Stomach (tissue), 9 donors: ENCODE data around the gene EEFSEC. TPM values are rescaled to one million over a fixed set of nuclear protein-coding genes. Genes with fewer than 3 reads are reported as not detected.

Experiments used
- DNase-seq, 2 donors: peaks; one replicate each; pipeline versions ENCODE4 v3.0.0 to v3.0.0-alpha.2; 2013 to 2019
- H3K27ac ChIP-seq, 5 donors: fragments of 200-600 bp in 4 of 5; sonication (generic) in 4 of 5; one replicate each; pipeline ENCODE4 v1.5.1; 2013 to 2019; ENCODE audit warnings: mild to moderate bottlenecking in 1 of 5, moderate library complexity in 1 of 5
- H3K27me3 ChIP-seq, 3 donors: fragments of 200-600 bp; sonication (generic); one replicate each; pipeline ENCODE4 v1.5.1; 2017 to 2019; ENCODE audit warnings: mixed run types in 1 of 3
- H3K36me3 ChIP-seq, 4 donors: fragments of 200-600 bp; sonication (generic); 1 replicate in 3 of 4; 2 replicates in 1 of 4; pipeline ENCODE4 v1.5.1; 2016 to 2019
- H3K4me1 ChIP-seq, 4 donors: fragments of 200-600 bp; sonication (generic); one replicate each; pipeline ENCODE4 v1.5.1; 2016 to 2019
- H3K4me3 ChIP-seq, 4 donors: fragments of 200-600 bp; sonication (generic) in 3 of 4; one replicate each; pipeline ENCODE4 v1.5.1; 2016 to 2019; ENCODE audit warnings: mild to moderate bottlenecking in 1 of 4
- H3K9me3 ChIP-seq, 4 donors: fragments of 200-600 bp; sonication (generic); one replicate each; pipeline ENCODE4 v1.5.1; 2016 to 2019
- CTCF ChIP-seq, 7 experiments: fragments of 450-650 bp in 4 of 7; fragments of 200-600 bp in 3 of 7; sonication (generic) in 3 of 7; IDR thresholded peaks; one replicate each; pipeline ENCODE4 v1.5.1; 2016 to 2019; ENCODE audit warnings: antibody characterized with exemption in 7 of 7, control low read depth in 2 of 7, mild to moderate bottlenecking in 1 of 7
- EP300 ChIP-seq: sonication (generic); formaldehyde crosslinking; IDR thresholded peaks from one replicate; pipeline ENCODE4 v1.6.1; 2017; ENCODE audit warnings: antibody characterized with exemption
- POLR2A ChIP-seq, 4 donors: fragments of 450-650 bp; IDR thresholded peaks; one replicate each; pipeline ENCODE4 v1.6.1; 2016; ENCODE audit warnings: antibody characterized with exemption in 4 of 4, control low read depth in 2 of 4, mild to moderate bottlenecking in 1 of 4, moderate library complexity in 1 of 4
- POLR2AphosphoS5 ChIP-seq, 3 donors: sonication (generic); formaldehyde crosslinking; IDR thresholded peaks; one replicate each; pipeline ENCODE4 v1.6.1; 2016; ENCODE audit warnings: antibody characterized with exemption in 3 of 3
- WGBS, 5 donors: extraction: QIAGEN DNeasy Blood & Tissue Kit in 3 of 5; methylation state at CpG; one replicate each; pipeline versions ENCODE4 v1.1.5 to v1.1.7; 2013 to 2018; 5-methylcytosine and 5-hydroxymethylcytosine counted together
- intact Hi-C: fragments of 100-400 bp; cut with DNase I; formaldehyde crosslinking; loops from one replicate; pipeline ENCODE4 v1.15.1; 2023; ENCODE audit warnings: low total_unique reads
- polyA plus RNA-seq, 3 donors: library from polyadenylated mRNA; stranded (reverse); fragments of 200-250 nt; gene quantifications; one replicate each; pipeline ENCODE4 v1.2.3, GENCODE V29; 2013
- total RNA-seq, 5 donors: library from RNA; depleted of rRNA; stranded (reverse); fragments of >200 nt; gene quantifications; one replicate each; pipeline versions ENCODE4 v1.1.0 to v1.2.3, GENCODE V29; 2014 to 2016
- donor health status: healthy with polysubstance abuse.
- donor health status: Bipolar disorder and iron deficiency.
- donor health status: healthy.

EEFSEC gene
- total and polyA plus RNA-seq, 8 donors: 5.0 to 39.1 (median 13.2) TPM

GRCh38 chr3:128360705-128361271, 207.5 kb downstream of the EEFSEC start:
- peaks cover 0 to 35% (median 20%) of the 10 kb centered on the region in 4 donors for H3K36me3 ChIP-seq
- WGBS, 5 donors: 66 to 84% (median 73%) methylated on average over 6 of the region's 6 CpGs

GRCh38 chr3:128362026-128362965, 209.0 kb downstream of the EEFSEC start:
- Histone ChIP-seq H3K27ac (no peak overlapping the region), H3K36me3 (peaks cover 0 to 44% (median 22%) of the 10 kb centered on the region in 4 donors), H3K4me3 (no peak overlapping the region), H3K9me3 (no peaks in the 10 kb centered on the region), H3K4me1 (peaks cover 0 to 6% (median 0%) of the 10 kb centered on the region in 4 donors), H3K27me3 (no peaks in the 10 kb centered on the region)
- TF ChIP-seq POLR2A (IDR thresholded peaks at IDR 0.05) (no peak), CTCF (IDR thresholded peaks at IDR 0.05) (no peak), EP300 (no peak), POLR2AphosphoS5 (IDR thresholded peaks at IDR 0.05) (no peak)
- intact Hi-C loops: no loop called here
- 93 to 95% (median 94%) methylated on average over 7 to 16 of the region's 16 CpGs for WGBS, 5 donors
- no peak for DNase-seq

More at GRCh38 chr3:128360705-128361271, 207.5 kb downstream of the EEFSEC start:
- peaks cover 0 to under 1% (median 0%) of the 10 kb centered on the region in 4 donors for H3K4me1 ChIP-seq
- no peaks in the 10 kb centered on the region for H3K9me3 ChIP-seq
- no peak overlapping the region for H3K4me3 ChIP-seq
- DNase-seq: no peak
- H3K27me3 ChIP-seq: no peaks in the 10 kb centered on the region
- TF ChIP-seq EP300 (no peak), POLR2AphosphoS5 (IDR thresholded peaks at IDR 0.05) (no peak), POLR2A (IDR thresholded peaks at IDR 0.05) (no peak), CTCF (IDR thresholded peaks at IDR 0.05) (no peak)
- intact Hi-C loops: no loop called here
- no peak overlapping the region for H3K27ac ChIP-seq

GRCh38 chr3:128364291-128364690, 211.0 kb downstream of the EEFSEC start:
- no peak for TF ChIP-seq POLR2AphosphoS5 (IDR thresholded peaks at IDR 0.05)
- no peak for TF ChIP-seq POLR2A (IDR thresholded peaks at IDR 0.05)
- peaks cover 0 to 14% (median 0%) of the 10 kb centered on the region in 4 donors for H3K4me1 ChIP-seq
- intact Hi-C loops: no loop called here
- H3K4me3 ChIP-seq: no peak overlapping the region
- 90 to 97% (median 95%) methylated on average over 5 to 6 of the region's 6 CpGs for WGBS, 5 donors
- DNase-seq: no peak
- H3K27me3 ChIP-seq: no peaks in the 10 kb centered on the region
- no peaks in the 10 kb centered on the region for H3K9me3 ChIP-seq
- no peak overlapping the region for H3K27ac ChIP-seq
- peaks cover 0 to 37% (median 14%) of the 10 kb centered on the region in 4 donors for H3K36me3 ChIP-seq

- Histone ChIP-seq H3K36me3 (peaks cover 0 to 37% (median 13%) of the 10 kb centered on the region in 4 donors), H3K9me3 (no peaks in the 10 kb centered on the region), H3K4me1 (peaks cover 0 to 20% (median 0%) of the 10 kb centered on the region in 4 donors), H3K27ac (no peak overlapping the region), H3K27me3 (no peaks in the 10 kb centered on the region), H3K4me3 (no peak overlapping the region)
- intact Hi-C loops: no loop called here
- no peak for TF ChIP-seq POLR2A (IDR thresholded peaks at IDR 0.05)
- no peak for TF ChIP-seq EP300
- TF ChIP-seq CTCF (IDR thresholded peaks at IDR 0.05): no peak
- no peak for TF ChIP-seq POLR2AphosphoS5 (IDR thresholded peaks at IDR 0.05)
- 90 to 98% (median 95%) methylated on average over 6 to 7 of the region's 7 CpGs for whole genome bisulfite sequencing, 5 donors
- no peak for DNase-seq
These were observed 211.6 kb downstream of the EEFSEC start for GRCh38 chr3:128364808-128365360.
